ENCODE data around the gene SIK3.

DNA sequence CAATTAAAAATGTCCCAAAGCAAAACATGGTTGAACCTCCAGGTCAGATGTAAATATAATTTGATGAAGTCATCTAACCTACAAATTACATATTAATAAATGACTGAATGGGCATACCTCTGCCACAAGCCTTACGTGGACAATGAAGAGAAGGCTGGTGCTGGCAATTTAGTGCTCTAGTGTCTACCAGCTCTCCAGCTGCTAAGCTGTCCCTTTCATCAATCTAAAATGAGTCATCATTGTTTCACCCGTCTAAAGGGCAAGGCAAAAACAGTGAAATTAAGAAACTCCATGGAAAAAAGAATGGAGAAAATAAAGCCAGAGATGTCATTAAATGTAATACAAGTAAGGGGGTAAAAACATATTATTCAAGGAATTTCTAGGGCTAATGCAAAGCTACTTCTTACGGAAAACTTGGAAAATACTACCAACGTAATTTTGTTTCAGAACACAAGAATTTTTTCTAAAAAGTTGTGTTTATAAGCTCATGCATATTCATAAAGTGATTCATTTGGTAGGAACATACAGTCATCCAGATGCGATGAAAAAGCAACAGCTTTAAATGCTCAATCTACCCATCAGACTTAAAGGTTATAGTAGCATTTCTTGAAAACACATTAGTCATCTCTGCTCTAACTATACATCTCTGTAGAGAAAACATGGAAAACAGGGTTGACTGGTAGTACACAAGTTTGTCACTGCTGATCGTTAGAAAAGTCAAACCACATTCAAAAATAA, 71.5 kb downstream of the SIK3 start:
- TF ChIP-seq POLR2AphosphoS5 (IDR thresholded peaks at IDR 0.05; ENCODE audit: insufficient read depth, low read depth, low read length) = no peak
- no peak for TF ChIP-seq CTCF (IDR thresholded peaks at IDR 0.05; ENCODE audit: extremely low read depth in 1 of 2, insufficient read depth in 1 of 2, low read depth in 1 of 2, low read length in 2 of 2)
- no peak for TF ChIP-seq FOS (IDR thresholded peaks at IDR 0.05; ENCODE audit: borderline replicate concordance, insufficient read depth, low read length)

All from endothelial cell of umbilical vein (primary cell).